GM19240 (cell line): ENCODE results near the gene SEC63.

ENCODE experiments used
- DNase-seq: peaks from one replicate; pipeline ENCODE4 v3.0.0; 2011; ENCODE audit warnings: low spot score; ENCODE audit not compliant: insufficient read length

The SEC63 gene

DNA sequence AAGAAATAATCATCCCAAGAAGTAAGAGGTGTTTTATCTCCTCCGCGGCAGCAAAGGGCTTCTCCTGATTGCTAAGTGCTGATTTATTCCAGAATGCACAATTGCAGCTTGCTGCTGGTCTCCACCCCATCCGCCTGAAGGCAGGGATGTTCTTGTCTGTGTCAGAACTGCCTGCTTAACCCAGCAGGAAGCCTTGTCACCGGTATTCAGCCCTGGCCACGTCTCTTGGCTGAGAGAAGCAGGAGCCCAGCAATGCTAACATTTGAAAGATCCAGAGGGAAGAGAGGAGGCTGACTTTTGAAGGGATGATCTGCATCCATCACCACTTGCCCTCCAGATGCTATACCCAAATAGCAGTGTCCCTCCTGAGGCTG is 138.1 kb downstream of the SEC63 start:
- no peak for DNase-seq

DNA sequence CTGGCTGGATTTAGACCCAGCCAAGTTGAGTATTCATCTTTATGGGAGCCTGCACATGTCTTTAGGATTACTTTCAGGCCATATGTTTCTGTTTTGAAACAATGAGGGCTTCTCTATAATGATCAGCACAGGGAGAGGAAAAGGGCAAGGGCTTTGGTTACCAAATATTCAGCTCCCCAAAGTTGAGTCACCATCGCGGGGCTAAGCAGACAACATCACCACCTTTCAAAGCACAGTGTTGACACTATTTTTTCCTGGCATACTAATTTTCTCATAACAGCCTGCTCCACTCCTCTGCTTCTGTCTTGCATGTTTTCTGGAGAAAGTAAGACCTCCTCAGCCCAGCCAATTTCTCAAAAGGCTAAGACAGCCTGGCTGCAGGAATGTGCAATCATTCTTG is 138.8 kb downstream of the SEC63 start:
- no peak for DNase-seq

DNA sequence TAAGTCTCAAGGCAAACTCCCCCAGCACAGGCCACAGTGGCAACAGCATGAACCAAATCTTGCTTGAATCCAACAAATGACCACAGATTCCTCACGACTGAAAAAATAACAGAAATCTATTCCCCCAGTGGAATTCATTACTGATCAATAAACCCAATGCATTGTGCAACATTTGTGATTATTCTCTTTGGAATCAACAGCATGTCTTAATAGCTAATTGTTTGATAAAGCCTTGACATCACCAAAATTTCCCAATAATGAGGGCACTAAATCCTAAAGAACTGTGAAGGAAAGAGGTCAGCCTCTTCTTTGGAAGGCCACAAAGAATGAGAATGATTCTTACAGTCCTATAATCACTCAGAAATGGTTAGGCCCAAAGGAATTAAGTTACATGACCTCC is 139.7 kb downstream of the SEC63 start:
- DNase-seq, result no peak

DNA sequence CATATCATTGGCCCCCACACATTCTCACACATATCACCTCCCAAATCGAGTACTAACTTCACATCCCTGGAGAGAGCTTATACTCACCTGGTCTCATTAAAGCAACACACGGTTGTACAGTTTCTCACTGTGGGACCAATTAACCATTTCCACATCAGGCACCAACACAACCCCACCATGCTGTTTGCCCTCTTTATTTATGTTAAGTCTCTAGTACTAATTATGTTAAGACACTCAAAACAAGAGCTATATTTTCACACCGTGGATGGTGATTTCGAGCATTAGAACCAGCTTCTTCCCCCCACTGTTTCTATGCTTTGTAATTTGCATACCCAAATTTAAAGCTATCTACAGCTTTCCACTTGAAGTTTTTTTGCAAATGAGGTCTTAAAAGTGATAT is 140.2 kb downstream of the SEC63 start:
- DNase-seq, result no peak
